ENCODE measurements around the gene ST7.

The ST7 gene

GRCh38 chr7:117101026-117101425, 147.7 kb downstream of the ST7 start:
- no peak overlapping the region for H3K4me3 ChIP-seq (ENCODE audit: low read depth, low read length)
- TF ChIP-seq CTCF (IDR thresholded peaks at IDR 0.05; ENCODE audit: borderline replicate concordance, insufficient read depth, low read depth, low read length) = no peak

- no peak for TF ChIP-seq CTCF (IDR thresholded peaks at IDR 0.05; ENCODE audit: borderline replicate concordance, insufficient read depth, low read depth, low read length)
- H3K4me3 ChIP-seq (ENCODE audit: low read depth, low read length) = no peak overlapping the region
Observed at GRCh38 chr7:117110480-117111315, 157.4 kb downstream of the ST7 start.

- TF ChIP-seq CTCF (IDR thresholded peaks at IDR 0.05; ENCODE audit: borderline replicate concordance, insufficient read depth, low read depth, low read length) = no peak
- no peak overlapping the region for H3K4me3 ChIP-seq (ENCODE audit: low read depth, low read length)
Observed at GRCh38 chr7:117111535-117111934, 158.2 kb downstream of the ST7 start.

- no peak for TF ChIP-seq CTCF (IDR thresholded peaks at IDR 0.05; ENCODE audit: borderline replicate concordance, insufficient read depth, low read depth, low read length)
- H3K4me3 ChIP-seq (ENCODE audit: low read depth, low read length) = no peak overlapping the region
Observed at GRCh38 chr7:117112640-117113039, 159.3 kb downstream of the ST7 start.

- no peak overlapping the region for H3K4me3 ChIP-seq (ENCODE audit: low read depth, low read length)
- no peak for TF ChIP-seq CTCF (IDR thresholded peaks at IDR 0.05; ENCODE audit: borderline replicate concordance, insufficient read depth, low read depth, low read length)
Observed at GRCh38 chr7:117113871-117114270, 160.6 kb downstream of the ST7 start.

GRCh38 chr7:117114272-117114671, 161.0 kb downstream of the ST7 start:
- no peak overlapping the region for H3K4me3 ChIP-seq (ENCODE audit: low read depth, low read length)
- TF ChIP-seq CTCF (IDR thresholded peaks at IDR 0.05; ENCODE audit: borderline replicate concordance, insufficient read depth, low read depth, low read length) = no peak

GRCh38 chr7:117116211-117116610, 162.9 kb downstream of the ST7 start:
- no peak for TF ChIP-seq CTCF (IDR thresholded peaks at IDR 0.05; ENCODE audit: borderline replicate concordance, insufficient read depth, low read depth, low read length)
- H3K4me3 ChIP-seq (ENCODE audit: low read depth, low read length) = no peak overlapping the region
